H9 (cell line): ENCODE results near the gene DNAJC24. TPM values are rescaled to one million over a fixed set of nuclear protein-coding genes. Genes with fewer than 3 reads are reported as not detected.

Experiments
- DNase-seq: peaks from one replicate; pipeline ENCODE4 v3.0.0-alpha.2; 2017
- H2AFZ ChIP-seq: one replicate; pipeline ENCODE4 v1.6.1; 2013; ENCODE audit warnings: mild to moderate bottlenecking, low read length, control low read depth, moderate library complexity
- H2AK5ac ChIP-seq: 2 replicates; pipeline ENCODE4 v1.6.1; 2013; ENCODE audit warnings: low read length, control low read depth, mixed read lengths; ENCODE audit not compliant: insufficient read length
- H2BK120ac ChIP-seq: one replicate; pipeline ENCODE4 v1.6.1; 2013; ENCODE audit warnings: low read depth, mild to moderate bottlenecking, low read length, control low read depth, inconsistent platforms; ENCODE audit not compliant: poor library complexity, severe bottlenecking
- H2BK12ac ChIP-seq: 2 replicates; pipeline ENCODE4 v1.6.1; 2013; ENCODE audit warnings: low read length, control low read depth, mixed read lengths, low read depth; ENCODE audit not compliant: insufficient read length
- H2BK15ac ChIP-seq: 2 replicates; pipeline ENCODE4 v1.6.1; 2013; ENCODE audit warnings: low read depth, low read length, control low read depth
- H2BK20ac ChIP-seq: one replicate; pipeline ENCODE4 v1.6.1; 2013; ENCODE audit warnings: low read depth, mild to moderate bottlenecking, low read length, control low read depth, inconsistent platforms; ENCODE audit not compliant: poor library complexity, severe bottlenecking
- H2BK5ac ChIP-seq: 2 replicates; pipeline ENCODE4 v1.6.1; 2013; ENCODE audit warnings: low read length, control low read depth, mixed read lengths; ENCODE audit not compliant: insufficient read length
- H3K14ac ChIP-seq: 2 replicates; pipeline ENCODE4 v1.6.1; 2013; ENCODE audit warnings: low read length, control low read depth; ENCODE audit not compliant: insufficient read depth
- H3K18ac ChIP-seq: 2 replicates; pipeline ENCODE4 v1.6.1; 2013; ENCODE audit warnings: low read depth, mild to moderate bottlenecking, mixed read lengths, low read length, control low read depth; ENCODE audit not compliant: insufficient read length
- H3K23ac ChIP-seq: 2 replicates; pipeline ENCODE4 v1.6.1; 2013; ENCODE audit warnings: low read length, control low read depth, mixed read lengths, low read depth; ENCODE audit not compliant: insufficient read length
- H3K23me2 ChIP-seq: 2 replicates; pipeline ENCODE4 v1.6.1; 2013; ENCODE audit warnings: low read depth, mild to moderate bottlenecking, mixed read lengths, low read length, control low read depth; ENCODE audit not compliant: insufficient read length, poor library complexity, severe bottlenecking
- H3K27ac ChIP-seq: 2 replicates; pipeline ENCODE4 v1.5.1; 2013; ENCODE audit warnings: low read length, control low read depth, mixed read lengths, low read depth; ENCODE audit not compliant: insufficient read length
- H3K27me3 ChIP-seq: 2 replicates; pipeline ENCODE4 v1.6.1; 2013; ENCODE audit warnings: low read length, control low read depth, inconsistent platforms; ENCODE audit not compliant: insufficient read depth
- H3K4ac ChIP-seq: 2 replicates; pipeline ENCODE4 v1.6.1; 2013; ENCODE audit warnings: low read depth, mild to moderate bottlenecking, control low read depth, inconsistent platforms, low read length, moderate library complexity
- H3K4me1 ChIP-seq: 2 replicates; pipeline ENCODE4 v1.6.1; 2013; ENCODE audit warnings: low read length, control low read depth, inconsistent platforms; ENCODE audit not compliant: insufficient read depth
- H3K4me2 ChIP-seq: 2 replicates; pipeline ENCODE4 v1.6.1; 2013; ENCODE audit warnings: low read length, control low read depth, mixed read lengths; ENCODE audit not compliant: insufficient read length, insufficient read depth
- H3K56ac ChIP-seq: 2 replicates; pipeline ENCODE4 v1.6.1; 2013; ENCODE audit warnings: low read depth, mild to moderate bottlenecking, mixed read lengths, low read length, control low read depth; ENCODE audit not compliant: insufficient read length
- H3K79me1 ChIP-seq: 2 replicates; pipeline ENCODE4 v1.6.1; 2013; ENCODE audit warnings: low read depth, mild to moderate bottlenecking, moderate library complexity, low read length, control low read depth, inconsistent platforms; ENCODE audit not compliant: insufficient read depth, poor library complexity, severe bottlenecking
- H3K79me2 ChIP-seq: 2 replicates; pipeline ENCODE4 v1.6.1; 2013; ENCODE audit warnings: low read length, control low read depth, inconsistent platforms; ENCODE audit not compliant: insufficient read depth
- H3K9ac ChIP-seq: 2 replicates; pipeline ENCODE4 v1.6.1; 2013; ENCODE audit warnings: low read length, control low read depth, mixed read lengths; ENCODE audit not compliant: insufficient read length; ENCODE audit errors: extremely low read depth
- H3K9me3 ChIP-seq: one replicate; pipeline ENCODE4 v1.6.1; 2013; ENCODE audit warnings: low read depth, low read length, inconsistent platforms; ENCODE audit not compliant: control insufficient read depth
- H3T11ph ChIP-seq: one replicate; pipeline ENCODE4 v1.6.1; 2013; ENCODE audit warnings: mild to moderate bottlenecking, low read length, control low read depth, inconsistent platforms
- H4K20me1 ChIP-seq: one replicate; pipeline ENCODE4 v1.6.1; 2013; ENCODE audit not compliant: control insufficient read depth, insufficient read length, insufficient read depth
- H4K5ac ChIP-seq: 2 replicates; pipeline ENCODE4 v1.6.1; 2013; ENCODE audit warnings: low read depth, mild to moderate bottlenecking, mixed read lengths, low read length, control low read depth; ENCODE audit not compliant: insufficient read length
- H4K8ac ChIP-seq: replicated peaks from 2 replicates; pipeline ENCODE4 v1.6.1; 2013; ENCODE audit warnings: low read length, control low read depth, mixed read lengths, low read depth; ENCODE audit not compliant: insufficient read length
- H4K91ac ChIP-seq: 2 replicates; pipeline ENCODE4 v1.6.1; 2013; ENCODE audit warnings: low read depth, mild to moderate bottlenecking, moderate library complexity, mixed read lengths, low read length, control low read depth; ENCODE audit not compliant: insufficient read length
- H3K27ac Mint-ChIP-seq, 3 experiments: 2 replicates in 2 of 3; 3 replicates in 1 of 3; pipeline ENCODE4 v1.8.0; 2020 to 2021; ENCODE audit warnings: mixed read lengths in 3 of 3, mild to moderate bottlenecking in 1 of 3, moderate library complexity in 1 of 3
- H3K27me3 Mint-ChIP-seq: 2 replicates; pipeline ENCODE4 v1.8.0; 2021; ENCODE audit warnings: low read depth, mild to moderate bottlenecking, moderate library complexity, mixed read lengths
- H3K36me3 Mint-ChIP-seq, 3 experiments: 2 replicates in 2 of 3; 3 replicates in 1 of 3; pipeline ENCODE4 v1.8.0; 2020 to 2021; ENCODE audit warnings: low read depth in 3 of 3, mixed read lengths in 3 of 3; ENCODE audit not compliant: insufficient read depth in 1 of 3
- H3K4me1 Mint-ChIP-seq, 2 experiments: 2 replicates each; pipeline ENCODE4 v1.8.0; 2020; ENCODE audit warnings: mixed read lengths in 2 of 2
- H3K4me3 Mint-ChIP-seq, 2 experiments: 2 replicates in 1 of 2; 3 replicates in 1 of 2; pipeline ENCODE4 v1.8.0; 2020 to 2021; ENCODE audit warnings: mild to moderate bottlenecking in 2 of 2, mixed read lengths in 2 of 2, moderate library complexity in 1 of 2
- H3K9me3 Mint-ChIP-seq, 2 experiments: 2 replicates in 1 of 2; 3 replicates in 1 of 2; pipeline ENCODE4 v1.8.0; 2020; ENCODE audit warnings: mild to moderate bottlenecking in 2 of 2, mixed read lengths in 2 of 2, moderate library complexity in 1 of 2
- WGBS: extraction: QIAGEN DNeasy Blood & Tissue Kit; methylation state at CpG from one replicate; pipeline ENCODE4 v1.1.7; 2013; ENCODE audit warnings: missing lambda C conversion rate, low lambda C conversion rate, mixed read lengths; ENCODE audit not compliant: insufficient read length; ENCODE audit errors: extremely low coverage; 5-methylcytosine and 5-hydroxymethylcytosine counted together
- total RNA-seq: library from RNA; stranded (reverse); gene quantifications from 2 replicates; pipeline ENCODE4 v1.2.1, GENCODE V29; 2021
- TF ChIP-seq, protein P1 (sequence below): fragments of 200-600 bp; sonication (generic); conservative IDR thresholded peaks from 3 replicates; pipeline ENCODE4 v1.8.0; 2021; ENCODE audit warnings: antibody characterized with exemption, mild to moderate bottlenecking

DNAJC24 gene
- total RNA-seq, 1 experiment from 2014 or later = 16.7 TPM

DNA sequence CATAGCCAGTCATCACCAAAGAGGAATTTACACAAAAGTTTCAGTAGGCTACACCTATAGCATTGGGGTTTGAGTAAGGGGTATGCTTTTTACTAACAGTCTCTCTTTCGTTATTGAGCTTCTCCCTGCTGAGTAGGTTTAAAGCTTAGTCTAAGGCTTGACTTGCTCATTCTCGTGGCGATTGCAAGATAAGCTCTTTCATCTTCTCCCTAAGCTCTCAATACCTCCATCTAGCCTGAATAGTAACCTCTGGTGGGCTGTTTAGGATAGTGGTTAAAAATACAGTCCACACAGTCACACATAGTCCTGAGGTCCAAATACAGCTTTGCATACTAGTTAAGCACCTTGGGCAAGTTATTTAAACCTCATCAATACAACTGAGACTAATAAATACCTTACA, 74.1 kb downstream of the DNAJC24 start:
- Mint-ChIP-seq H3K4me1 (peaks cover 24 to 33% of the 10 kb centered on the region in 2 experiments), H3K4me3 (no peak overlapping the region), H3K9me3 (no peaks in the 10 kb centered on the region), H3K36me3 (peaks cover 3 to 8% (median 4%) of the 10 kb centered on the region in 3 experiments; a peak in 6 of 7 replicates), H3K27ac (peak overlapping the region in 1 of 3 experiments; percentile 64; a peak in 3 of 7 replicates), H3K27me3 (no peaks in the 10 kb centered on the region)
- no peaks in the 10 kb centered on the region for H3K9me3 ChIP-seq
- TF ChIP-seq, protein P1, sequence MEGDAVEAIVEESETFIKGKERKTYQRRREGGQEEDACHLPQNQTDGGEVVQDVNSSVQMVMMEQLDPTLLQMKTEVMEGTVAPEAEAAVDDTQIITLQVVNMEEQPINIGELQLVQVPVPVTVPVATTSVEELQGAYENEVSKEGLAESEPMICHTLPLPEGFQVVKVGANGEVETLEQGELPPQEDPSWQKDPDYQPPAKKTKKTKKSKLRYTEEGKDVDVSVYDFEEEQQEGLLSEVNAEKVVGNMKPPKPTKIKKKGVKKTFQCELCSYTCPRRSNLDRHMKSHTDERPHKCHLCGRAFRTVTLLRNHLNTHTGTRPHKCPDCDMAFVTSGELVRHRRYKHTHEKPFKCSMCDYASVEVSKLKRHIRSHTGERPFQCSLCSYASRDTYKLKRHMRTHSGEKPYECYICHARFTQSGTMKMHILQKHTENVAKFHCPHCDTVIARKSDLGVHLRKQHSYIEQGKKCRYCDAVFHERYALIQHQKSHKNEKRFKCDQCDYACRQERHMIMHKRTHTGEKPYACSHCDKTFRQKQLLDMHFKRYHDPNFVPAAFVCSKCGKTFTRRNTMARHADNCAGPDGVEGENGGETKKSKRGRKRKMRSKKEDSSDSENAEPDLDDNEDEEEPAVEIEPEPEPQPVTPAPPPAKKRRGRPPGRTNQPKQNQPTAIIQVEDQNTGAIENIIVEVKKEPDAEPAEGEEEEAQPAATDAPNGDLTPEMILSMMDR = no peak
- H2BK15ac ChIP-seq = no peak overlapping the region
- no peak overlapping the region for H3T11ph ChIP-seq
- no peak overlapping the region for H4K8ac ChIP-seq
- H2BK20ac ChIP-seq = no peak overlapping the region
- H3K27me3 ChIP-seq = no peaks in the 10 kb centered on the region
- no peak overlapping the region for H3K14ac ChIP-seq
- no peak overlapping the region for H3K56ac ChIP-seq
- no peak overlapping the region for H3K23ac ChIP-seq
- H3K27ac ChIP-seq = no peak overlapping the region
- H3K4ac ChIP-seq = no peak overlapping the region
- H4K20me1 ChIP-seq = no peaks in the 10 kb centered on the region
- DNase-seq = no peak
- no peak overlapping the region for H4K91ac ChIP-seq
- no peak overlapping the region for H3K4me2 ChIP-seq
- H3K9ac ChIP-seq = no peak overlapping the region
- H3K79me1 ChIP-seq = no peaks in the 10 kb centered on the region
- no peak overlapping the region for H3K18ac ChIP-seq
- H3K79me2 ChIP-seq = no peaks in the 10 kb centered on the region
- H3K23me2 ChIP-seq = no peaks in the 10 kb centered on the region
- H2BK12ac ChIP-seq = no peak overlapping the region
- H4K5ac ChIP-seq = no peak overlapping the region
- H2BK120ac ChIP-seq = no peak overlapping the region
- no peaks in the 10 kb centered on the region; the same call in 1 of the 2 replicates for H3K4me1 ChIP-seq
- WGBS = no CpG with 5 or more reads among the region's 3 CpGs
- H2BK5ac ChIP-seq = no peak overlapping the region
- no peak overlapping the region for H2AFZ ChIP-seq
- H2AK5ac ChIP-seq = no peak overlapping the region
